ENCODE measurements around the gene NTM.

DNA sequence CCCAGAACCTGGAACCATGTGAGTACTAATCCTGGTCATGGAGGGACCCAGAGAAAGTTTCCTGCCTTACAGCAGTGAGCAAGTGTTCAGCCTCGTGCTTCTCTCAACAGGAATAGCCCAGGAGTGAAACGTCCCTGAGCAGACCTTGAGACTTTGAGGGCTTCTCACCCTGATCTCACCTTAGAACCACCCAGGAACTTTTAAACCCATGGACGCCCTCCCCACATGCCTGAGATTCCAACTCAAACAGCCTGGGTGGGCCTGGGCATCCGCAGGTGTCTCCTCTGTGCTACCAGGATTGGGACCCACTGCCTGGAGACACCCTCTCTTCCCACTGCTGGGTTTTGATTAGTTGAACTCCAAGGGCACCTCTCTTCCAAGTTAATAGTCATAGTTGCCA, 297.2 kb downstream of the NTM start:
- TF ChIP-seq, protein P1, sequence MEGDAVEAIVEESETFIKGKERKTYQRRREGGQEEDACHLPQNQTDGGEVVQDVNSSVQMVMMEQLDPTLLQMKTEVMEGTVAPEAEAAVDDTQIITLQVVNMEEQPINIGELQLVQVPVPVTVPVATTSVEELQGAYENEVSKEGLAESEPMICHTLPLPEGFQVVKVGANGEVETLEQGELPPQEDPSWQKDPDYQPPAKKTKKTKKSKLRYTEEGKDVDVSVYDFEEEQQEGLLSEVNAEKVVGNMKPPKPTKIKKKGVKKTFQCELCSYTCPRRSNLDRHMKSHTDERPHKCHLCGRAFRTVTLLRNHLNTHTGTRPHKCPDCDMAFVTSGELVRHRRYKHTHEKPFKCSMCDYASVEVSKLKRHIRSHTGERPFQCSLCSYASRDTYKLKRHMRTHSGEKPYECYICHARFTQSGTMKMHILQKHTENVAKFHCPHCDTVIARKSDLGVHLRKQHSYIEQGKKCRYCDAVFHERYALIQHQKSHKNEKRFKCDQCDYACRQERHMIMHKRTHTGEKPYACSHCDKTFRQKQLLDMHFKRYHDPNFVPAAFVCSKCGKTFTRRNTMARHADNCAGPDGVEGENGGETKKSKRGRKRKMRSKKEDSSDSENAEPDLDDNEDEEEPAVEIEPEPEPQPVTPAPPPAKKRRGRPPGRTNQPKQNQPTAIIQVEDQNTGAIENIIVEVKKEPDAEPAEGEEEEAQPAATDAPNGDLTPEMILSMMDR (conservative IDR thresholded peaks at IDR 0.05), result no peak
- no peak for TF ChIP-seq ZFX (IDR thresholded peaks at IDR 0.05)

Measured in C4-2B (cell line).